H9 (cell line): ENCODE measurements around the gene DAB2IP. TPM values are rescaled to one million over a fixed set of nuclear protein-coding genes. Genes with fewer than 3 reads are reported as not detected.

Experiments
- DNase-seq: peaks from one replicate; pipeline ENCODE4 v3.0.0-alpha.2; 2017
- H2AFZ ChIP-seq: one replicate; pipeline ENCODE4 v1.6.1; 2013; ENCODE audit warnings: mild to moderate bottlenecking, low read length, control low read depth, moderate library complexity
- H2AK5ac ChIP-seq: 2 replicates; pipeline ENCODE4 v1.6.1; 2013; ENCODE audit warnings: low read length, control low read depth, mixed read lengths; ENCODE audit not compliant: insufficient read length
- H2BK120ac ChIP-seq: one replicate; pipeline ENCODE4 v1.6.1; 2013; ENCODE audit warnings: low read depth, mild to moderate bottlenecking, low read length, control low read depth, inconsistent platforms; ENCODE audit not compliant: poor library complexity, severe bottlenecking
- H2BK12ac ChIP-seq: 2 replicates; pipeline ENCODE4 v1.6.1; 2013; ENCODE audit warnings: low read length, control low read depth, mixed read lengths, low read depth; ENCODE audit not compliant: insufficient read length
- H2BK15ac ChIP-seq: 2 replicates; pipeline ENCODE4 v1.6.1; 2013; ENCODE audit warnings: low read depth, low read length, control low read depth
- H2BK20ac ChIP-seq: one replicate; pipeline ENCODE4 v1.6.1; 2013; ENCODE audit warnings: low read depth, mild to moderate bottlenecking, low read length, control low read depth, inconsistent platforms; ENCODE audit not compliant: poor library complexity, severe bottlenecking
- H2BK5ac ChIP-seq: 2 replicates; pipeline ENCODE4 v1.6.1; 2013; ENCODE audit warnings: low read length, control low read depth, mixed read lengths; ENCODE audit not compliant: insufficient read length
- H3K14ac ChIP-seq: 2 replicates; pipeline ENCODE4 v1.6.1; 2013; ENCODE audit warnings: low read length, control low read depth; ENCODE audit not compliant: insufficient read depth
- H3K18ac ChIP-seq: 2 replicates; pipeline ENCODE4 v1.6.1; 2013; ENCODE audit warnings: low read depth, mild to moderate bottlenecking, mixed read lengths, low read length, control low read depth; ENCODE audit not compliant: insufficient read length
- H3K23ac ChIP-seq: 2 replicates; pipeline ENCODE4 v1.6.1; 2013; ENCODE audit warnings: low read length, control low read depth, mixed read lengths, low read depth; ENCODE audit not compliant: insufficient read length
- H3K23me2 ChIP-seq: 2 replicates; pipeline ENCODE4 v1.6.1; 2013; ENCODE audit warnings: low read depth, mild to moderate bottlenecking, mixed read lengths, low read length, control low read depth; ENCODE audit not compliant: insufficient read length, poor library complexity, severe bottlenecking
- H3K27ac ChIP-seq: 2 replicates; pipeline ENCODE4 v1.5.1; 2013; ENCODE audit warnings: low read length, control low read depth, mixed read lengths, low read depth; ENCODE audit not compliant: insufficient read length
- H3K27me3 ChIP-seq: 2 replicates; pipeline ENCODE4 v1.6.1; 2013; ENCODE audit warnings: low read length, control low read depth, inconsistent platforms; ENCODE audit not compliant: insufficient read depth
- H3K4ac ChIP-seq: 2 replicates; pipeline ENCODE4 v1.6.1; 2013; ENCODE audit warnings: low read depth, mild to moderate bottlenecking, control low read depth, inconsistent platforms, low read length, moderate library complexity
- H3K4me1 ChIP-seq: 2 replicates; pipeline ENCODE4 v1.6.1; 2013; ENCODE audit warnings: low read length, control low read depth, inconsistent platforms; ENCODE audit not compliant: insufficient read depth
- H3K4me2 ChIP-seq: 2 replicates; pipeline ENCODE4 v1.6.1; 2013; ENCODE audit warnings: low read length, control low read depth, mixed read lengths; ENCODE audit not compliant: insufficient read length, insufficient read depth
- H3K56ac ChIP-seq: 2 replicates; pipeline ENCODE4 v1.6.1; 2013; ENCODE audit warnings: low read depth, mild to moderate bottlenecking, mixed read lengths, low read length, control low read depth; ENCODE audit not compliant: insufficient read length
- H3K79me1 ChIP-seq: 2 replicates; pipeline ENCODE4 v1.6.1; 2013; ENCODE audit warnings: low read depth, mild to moderate bottlenecking, moderate library complexity, low read length, control low read depth, inconsistent platforms; ENCODE audit not compliant: insufficient read depth, poor library complexity, severe bottlenecking
- H3K79me2 ChIP-seq: 2 replicates; pipeline ENCODE4 v1.6.1; 2013; ENCODE audit warnings: low read length, control low read depth, inconsistent platforms; ENCODE audit not compliant: insufficient read depth
- H3K9ac ChIP-seq: 2 replicates; pipeline ENCODE4 v1.6.1; 2013; ENCODE audit warnings: low read length, control low read depth, mixed read lengths; ENCODE audit not compliant: insufficient read length; ENCODE audit errors: extremely low read depth
- H3K9me3 ChIP-seq: one replicate; pipeline ENCODE4 v1.6.1; 2013; ENCODE audit warnings: low read depth, low read length, inconsistent platforms; ENCODE audit not compliant: control insufficient read depth
- H3T11ph ChIP-seq: one replicate; pipeline ENCODE4 v1.6.1; 2013; ENCODE audit warnings: mild to moderate bottlenecking, low read length, control low read depth, inconsistent platforms
- H4K20me1 ChIP-seq: one replicate; pipeline ENCODE4 v1.6.1; 2013; ENCODE audit not compliant: control insufficient read depth, insufficient read length, insufficient read depth
- H4K5ac ChIP-seq: 2 replicates; pipeline ENCODE4 v1.6.1; 2013; ENCODE audit warnings: low read depth, mild to moderate bottlenecking, mixed read lengths, low read length, control low read depth; ENCODE audit not compliant: insufficient read length
- H4K8ac ChIP-seq: replicated peaks from 2 replicates; pipeline ENCODE4 v1.6.1; 2013; ENCODE audit warnings: low read length, control low read depth, mixed read lengths, low read depth; ENCODE audit not compliant: insufficient read length
- H4K91ac ChIP-seq: 2 replicates; pipeline ENCODE4 v1.6.1; 2013; ENCODE audit warnings: low read depth, mild to moderate bottlenecking, moderate library complexity, mixed read lengths, low read length, control low read depth; ENCODE audit not compliant: insufficient read length
- H3K27ac Mint-ChIP-seq, 3 experiments: 2 replicates in 2 of 3; 3 replicates in 1 of 3; pipeline ENCODE4 v1.8.0; 2020 to 2021; ENCODE audit warnings: mixed read lengths in 3 of 3, mild to moderate bottlenecking in 1 of 3, moderate library complexity in 1 of 3
- H3K27me3 Mint-ChIP-seq: 2 replicates; pipeline ENCODE4 v1.8.0; 2021; ENCODE audit warnings: low read depth, mild to moderate bottlenecking, moderate library complexity, mixed read lengths
- H3K36me3 Mint-ChIP-seq, 3 experiments: 2 replicates in 2 of 3; 3 replicates in 1 of 3; pipeline ENCODE4 v1.8.0; 2020 to 2021; ENCODE audit warnings: low read depth in 3 of 3, mixed read lengths in 3 of 3; ENCODE audit not compliant: insufficient read depth in 1 of 3
- H3K4me1 Mint-ChIP-seq, 2 experiments: 2 replicates each; pipeline ENCODE4 v1.8.0; 2020; ENCODE audit warnings: mixed read lengths in 2 of 2
- H3K4me3 Mint-ChIP-seq, 2 experiments: 2 replicates in 1 of 2; 3 replicates in 1 of 2; pipeline ENCODE4 v1.8.0; 2020 to 2021; ENCODE audit warnings: mild to moderate bottlenecking in 2 of 2, mixed read lengths in 2 of 2, moderate library complexity in 1 of 2
- H3K9me3 Mint-ChIP-seq, 2 experiments: 2 replicates in 1 of 2; 3 replicates in 1 of 2; pipeline ENCODE4 v1.8.0; 2020; ENCODE audit warnings: mild to moderate bottlenecking in 2 of 2, mixed read lengths in 2 of 2, moderate library complexity in 1 of 2
- CTCF ChIP-seq: fragments of 200-600 bp; sonication (generic); conservative IDR thresholded peaks from 3 replicates; pipeline ENCODE4 v1.8.0; 2021; ENCODE audit warnings: antibody characterized with exemption, mild to moderate bottlenecking
- WGBS: extraction: QIAGEN DNeasy Blood & Tissue Kit; methylation state at CpG from one replicate; pipeline ENCODE4 v1.1.7; 2013; ENCODE audit warnings: missing lambda C conversion rate, low lambda C conversion rate, mixed read lengths; ENCODE audit not compliant: insufficient read length; ENCODE audit errors: extremely low coverage; 5-methylcytosine and 5-hydroxymethylcytosine counted together
- total RNA-seq: library from RNA; stranded (reverse); gene quantifications from 2 replicates; pipeline ENCODE4 v1.2.1, GENCODE V29; 2021

Gene DAB2IP
- total RNA-seq, 1 experiment from 2014 or later: 22.6 TPM

DNA sequence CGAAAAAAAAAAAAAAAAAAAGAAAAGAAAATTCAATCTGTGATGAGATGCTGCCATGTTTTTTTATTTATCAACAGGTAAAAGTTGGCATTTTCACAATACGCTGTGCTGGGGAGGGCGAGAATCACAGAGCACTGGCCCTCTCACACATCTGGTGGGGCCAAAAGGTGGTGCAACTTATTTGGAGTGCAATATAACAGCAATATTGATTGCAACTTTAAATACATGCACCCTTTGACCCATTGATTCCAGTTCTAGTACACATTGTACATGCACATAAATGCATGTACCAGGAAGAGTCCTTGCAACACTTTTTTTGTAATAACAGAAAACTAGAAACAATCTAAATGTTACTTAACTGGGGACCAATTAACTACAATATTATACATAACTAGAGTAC is 159.1 kb downstream of the DAB2IP start:
- no CpG with 5 or more reads among the region's 3 CpGs for WGBS

More for the DNA sequence above, 159.1 kb downstream of the DAB2IP start:
- no peaks in the 10 kb centered on the region for H3K23me2 ChIP-seq
- no peaks in the 10 kb centered on the region for H3K4me1 ChIP-seq
- H3K9me3 Mint-ChIP-seq: no peaks in the 10 kb centered on the region
- no peak overlapping the region for H2AFZ ChIP-seq
- no peak overlapping the region for H2AK5ac ChIP-seq
- DNase-seq: no peak
- H3K36me3 Mint-ChIP-seq: no peaks in the 10 kb centered on the region
- H3K56ac ChIP-seq: no peak overlapping the region
- H3K23ac ChIP-seq: no peak overlapping the region
- H2BK5ac ChIP-seq: no peak overlapping the region
- no peak overlapping the region for H3K27ac ChIP-seq
- no peaks in the 10 kb centered on the region for H3K9me3 ChIP-seq
- TF ChIP-seq CTCF: no peak
- H2BK12ac ChIP-seq: no peak overlapping the region
- peaks cover 24 to 25% of the 10 kb centered on the region in 2 experiments for H3K4me1 Mint-ChIP-seq
- no peak overlapping the region for H3K14ac ChIP-seq
- H2BK20ac ChIP-seq: no peak overlapping the region
- no peaks in the 10 kb centered on the region for H4K20me1 ChIP-seq
- H2BK120ac ChIP-seq: no peak overlapping the region
- no peaks in the 10 kb centered on the region; the same call in 1 of the 2 replicates for H3K27me3 Mint-ChIP-seq
- H3K27ac Mint-ChIP-seq: no peak overlapping the region
- H3K18ac ChIP-seq: no peak overlapping the region
- H3K79me2 ChIP-seq: no peaks in the 10 kb centered on the region
- no peak overlapping the region for H3K9ac ChIP-seq
- no peaks in the 10 kb centered on the region for H3K27me3 ChIP-seq
- no peak overlapping the region for H3T11ph ChIP-seq
- no peak overlapping the region for H4K8ac ChIP-seq
- H2BK15ac ChIP-seq: no peak overlapping the region
- H3K4me3 Mint-ChIP-seq: no peak overlapping the region
- no peak overlapping the region for H4K5ac ChIP-seq
- no peak overlapping the region for H3K4me2 ChIP-seq
- no peak overlapping the region for H3K4ac ChIP-seq
- no peak overlapping the region for H4K91ac ChIP-seq
- no peaks in the 10 kb centered on the region for H3K79me1 ChIP-seq
